ENCODE results near the gene GATC. TPM values are rescaled to one million over a fixed set of nuclear protein-coding genes. Genes with fewer than 3 reads are reported as not detected.

GATC gene
- total RNA-seq, 2 experiments from 2014 or later, result 18.6 to 19.4 TPM

- Histone ChIP-seq H3K27me3 (ENCODE audit: control insufficient read depth in 1 of 2, insufficient read depth in 2 of 2, low read length in 2 of 2) (no peaks in the 10 kb centered on the region), H3K9me3 (ENCODE audit: control insufficient read depth in 1 of 2, insufficient read depth in 1 of 2, low read length in 2 of 2) (no peaks in the 10 kb centered on the region), H3K27ac (ENCODE audit: low read depth in 1 of 2, low read length in 2 of 2) (no peak overlapping the region), H3K4me3 (ENCODE audit: low read length) (no peak overlapping the region), H3K36me3 (ENCODE audit: insufficient read depth, low read length) (no peaks in the 10 kb centered on the region), H3K4me1 (ENCODE audit: insufficient read depth, low read length) (no peaks in the 10 kb centered on the region)
- intact Hi-C loops (cut with DNase I, micrococcal nuclease), result no loop called here
- Mint-ChIP-seq H3K27me3 (no peaks in the 10 kb centered on the region), H3K36me3 (ENCODE audit: low read depth) (no peaks in the 10 kb centered on the region), H3K4me3 (no peak overlapping the region), H3K27ac (no peak overlapping the region), H3K4me1 (ENCODE audit: low read depth) (no peaks in the 10 kb centered on the region), H3K9me3 (no peaks in the 10 kb centered on the region)
- TF ChIP-seq CTCF (IDR thresholded peaks at IDR 0.05), result no peak
- DNase-seq (no peak), ATAC-seq (ENCODE audit: poor library complexity) (no peak)
- ChIA-PET CTCF (no interaction called here), POLR2A (no interaction called here)
Observed at GRCh38 chr12:120412421-120412820, 33.8 kb upstream of the GATC start.

GRCh38 chr12:120413901-120414695 is 32.1 kb upstream of the GATC start:
- Histone ChIP-seq H3K4me1 (ENCODE audit: insufficient read depth, low read length) (no peaks in the 10 kb centered on the region), H3K27ac (ENCODE audit: low read depth in 1 of 2, low read length in 2 of 2) (no peak overlapping the region), H3K36me3 (ENCODE audit: insufficient read depth, low read length) (no peaks in the 10 kb centered on the region), H3K9me3 (ENCODE audit: control insufficient read depth in 1 of 2, insufficient read depth in 1 of 2, low read length in 2 of 2) (no peaks in the 10 kb centered on the region), H3K27me3 (ENCODE audit: control insufficient read depth in 1 of 2, insufficient read depth in 2 of 2, low read length in 2 of 2) (no peaks in the 10 kb centered on the region), H3K4me3 (ENCODE audit: low read length) (no peak overlapping the region)
- peaks cover 3% of the 10 kb centered on the region for H3K27me3 Mint-ChIP-seq
- no peak for ATAC-seq (ENCODE audit: poor library complexity)
- TF ChIP-seq CTCF (IDR thresholded peaks at IDR 0.05), result no peak
- DNase-seq, result no peak
- no peak overlapping the region for H3K27ac Mint-ChIP-seq
- H3K9me3 Mint-ChIP-seq, result no peaks in the 10 kb centered on the region
- ChIA-PET CTCF (no interaction called here), POLR2A (no interaction called here)
- H3K36me3 Mint-ChIP-seq (ENCODE audit: low read depth), result no peaks in the 10 kb centered on the region
- H3K4me1 Mint-ChIP-seq (ENCODE audit: low read depth), result no peaks in the 10 kb centered on the region
- no peak overlapping the region for H3K4me3 Mint-ChIP-seq
- intact Hi-C loops (cut with DNase I, micrococcal nuclease), result no loop called here

- Mint-ChIP-seq H3K9me3 (no peaks in the 10 kb centered on the region), H3K4me3 (no peak overlapping the region), H3K4me1 (ENCODE audit: low read depth) (no peaks in the 10 kb centered on the region), H3K36me3 (ENCODE audit: low read depth) (no peaks in the 10 kb centered on the region), H3K27me3 (peaks cover 3% of the 10 kb centered on the region), H3K27ac (no peak overlapping the region)
- Histone ChIP-seq H3K27me3 (ENCODE audit: control insufficient read depth in 1 of 2, insufficient read depth in 2 of 2, low read length in 2 of 2) (no peaks in the 10 kb centered on the region), H3K4me1 (ENCODE audit: insufficient read depth, low read length) (no peaks in the 10 kb centered on the region), H3K9me3 (ENCODE audit: control insufficient read depth in 1 of 2, insufficient read depth in 1 of 2, low read length in 2 of 2) (no peaks in the 10 kb centered on the region), H3K4me3 (ENCODE audit: low read length) (no peak overlapping the region), H3K27ac (ENCODE audit: low read depth in 1 of 2, low read length in 2 of 2) (no peak overlapping the region), H3K36me3 (ENCODE audit: insufficient read depth, low read length) (no peaks in the 10 kb centered on the region)
- POLR2A ChIA-PET, result no interaction called here
- CTCF ChIA-PET, result no interaction called here
- no peak for ATAC-seq (ENCODE audit: poor library complexity)
- DNase-seq, result no peak
- TF ChIP-seq CTCF (IDR thresholded peaks at IDR 0.05), result no peak
- intact Hi-C loops (cut with DNase I, micrococcal nuclease), result loop anchor here in 1 of 2 experiments (5.0 kb wide), 1 partner anchor 64 kb away; no protein-coding TSS in a partner anchor
Observed at GRCh38 chr12:120416490-120417216, 29.6 kb upstream of the GATC start.

Data from CD4-positive, alpha-beta T cell (primary cell).